HFFc6 (cell line): ENCODE measurements around the gene PUS1. TPM values are rescaled to one million over a fixed set of nuclear protein-coding genes. Genes with fewer than 3 reads are reported as not detected.

Source experiments
- DNase-seq: peaks from one replicate; pipeline ENCODE4 v3.0.0-alpha.2; 2018
- H3K27ac Mint-ChIP-seq: 2 replicates; pipeline ENCODE4 v1.8.0; 2020; ENCODE audit warnings: mild to moderate bottlenecking, mixed read lengths
- H3K27me3 Mint-ChIP-seq: 2 replicates; pipeline ENCODE4 v1.8.0; 2021; ENCODE audit warnings: mild to moderate bottlenecking, moderate library complexity, mixed read lengths; ENCODE audit not compliant: insufficient read depth
- H3K36me3 Mint-ChIP-seq: 2 replicates; pipeline ENCODE4 v1.8.0; 2021; ENCODE audit warnings: low read depth, mixed read lengths
- H3K4me1 Mint-ChIP-seq: 2 replicates; pipeline ENCODE4 v1.8.0; 2020; ENCODE audit warnings: low read depth, mixed read lengths
- H3K4me3 Mint-ChIP-seq: 2 replicates; pipeline ENCODE4 v1.8.0; 2020; ENCODE audit warnings: mild to moderate bottlenecking, moderate library complexity, mixed read lengths
- H3K9me3 Mint-ChIP-seq: 2 replicates; pipeline ENCODE4 v1.8.0; 2020; ENCODE audit warnings: mild to moderate bottlenecking, mixed read lengths
- total RNA-seq, 6 experiments: library from RNA; stranded (reverse); fragmentation: NEBNext Ultra II Directional; extraction: Animal tissue kit (Norgen Biotek cat#: 25700); gene quantifications; 2 replicates in 1 of 6; 3 replicates in 5 of 6; pipeline ENCODE4 v1.2.3, GENCODE V29; 2021
- TF ChIP-seq, protein P1 (sequence below): fragments of 200-600 bp; sonication (generic); IDR thresholded peaks from 2 replicates; pipeline ENCODE4 v1.5.0; 2021; ENCODE audit warnings: antibody characterized with exemption, mild to moderate bottlenecking

PUS1 gene
- total RNA-seq, 6 experiments from 2014 or later, result 26.2 to 37.7 (median 29.8) TPM

DNA sequence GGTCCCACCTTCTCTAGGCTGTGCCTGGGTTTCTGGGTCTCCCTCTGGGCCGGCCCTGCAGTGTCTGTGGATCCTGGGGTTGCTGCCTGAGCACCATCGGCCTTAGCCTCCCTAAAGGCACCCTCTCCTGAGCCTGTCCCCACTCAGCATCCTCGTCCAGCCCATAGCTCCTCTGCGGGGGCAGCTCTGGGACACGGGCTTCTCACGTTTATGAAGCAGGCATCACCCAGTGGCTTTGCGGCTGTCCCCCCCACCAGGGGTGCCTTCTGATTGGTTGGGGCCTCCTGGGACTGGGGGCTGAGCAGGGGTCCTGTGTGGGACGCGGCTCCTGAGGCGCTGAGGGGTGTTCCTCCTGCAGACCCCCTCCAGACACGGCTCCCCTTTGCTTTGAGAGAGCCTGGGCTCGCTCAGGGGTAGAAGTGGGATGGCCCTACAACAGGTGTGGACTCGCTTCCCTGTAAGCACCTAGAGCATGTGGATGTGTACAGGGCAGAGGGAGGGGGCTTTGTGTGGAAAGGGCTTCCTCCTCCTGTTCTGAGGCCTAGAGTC lies 23.9 kb upstream of the PUS1 start:
- TF ChIP-seq, protein P1, sequence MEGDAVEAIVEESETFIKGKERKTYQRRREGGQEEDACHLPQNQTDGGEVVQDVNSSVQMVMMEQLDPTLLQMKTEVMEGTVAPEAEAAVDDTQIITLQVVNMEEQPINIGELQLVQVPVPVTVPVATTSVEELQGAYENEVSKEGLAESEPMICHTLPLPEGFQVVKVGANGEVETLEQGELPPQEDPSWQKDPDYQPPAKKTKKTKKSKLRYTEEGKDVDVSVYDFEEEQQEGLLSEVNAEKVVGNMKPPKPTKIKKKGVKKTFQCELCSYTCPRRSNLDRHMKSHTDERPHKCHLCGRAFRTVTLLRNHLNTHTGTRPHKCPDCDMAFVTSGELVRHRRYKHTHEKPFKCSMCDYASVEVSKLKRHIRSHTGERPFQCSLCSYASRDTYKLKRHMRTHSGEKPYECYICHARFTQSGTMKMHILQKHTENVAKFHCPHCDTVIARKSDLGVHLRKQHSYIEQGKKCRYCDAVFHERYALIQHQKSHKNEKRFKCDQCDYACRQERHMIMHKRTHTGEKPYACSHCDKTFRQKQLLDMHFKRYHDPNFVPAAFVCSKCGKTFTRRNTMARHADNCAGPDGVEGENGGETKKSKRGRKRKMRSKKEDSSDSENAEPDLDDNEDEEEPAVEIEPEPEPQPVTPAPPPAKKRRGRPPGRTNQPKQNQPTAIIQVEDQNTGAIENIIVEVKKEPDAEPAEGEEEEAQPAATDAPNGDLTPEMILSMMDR, result no peak
- Mint-ChIP-seq H3K4me3 (no peak overlapping the region), H3K27me3 (peaks cover 2% of the 10 kb centered on the region), H3K36me3 (no peaks in the 10 kb centered on the region), H3K4me1 (peaks cover 3% of the 10 kb centered on the region), H3K9me3 (no peaks in the 10 kb centered on the region), H3K27ac (no peak overlapping the region)
- DNase-seq, result no peak

DNA sequence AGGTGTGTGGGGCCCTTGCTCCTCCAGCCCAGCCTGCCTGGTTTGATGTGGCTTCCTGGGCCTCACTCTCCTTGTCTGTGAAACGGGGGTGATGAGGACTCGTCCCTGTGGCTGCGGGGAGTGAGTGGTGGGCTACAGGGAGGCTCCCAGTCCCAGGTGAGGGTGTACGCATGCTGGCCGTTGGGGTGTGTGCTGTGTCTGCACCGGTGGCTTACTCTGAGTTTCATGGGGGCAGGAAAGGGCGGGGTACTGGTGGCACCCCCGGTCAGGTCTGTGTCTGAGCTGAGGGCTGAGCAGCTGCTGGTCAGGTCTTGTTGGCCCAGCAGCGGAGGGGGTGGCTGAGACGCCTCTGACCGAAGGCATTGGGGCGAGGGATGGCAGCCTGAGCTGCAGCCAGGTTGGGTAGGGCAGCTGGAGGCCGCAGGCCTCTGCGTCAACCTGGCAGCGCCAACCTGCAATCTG lies 23.4 kb upstream of the PUS1 start:
- no peaks in the 10 kb centered on the region; the same call in 1 of the 2 replicates for H3K4me1 Mint-ChIP-seq
- TF ChIP-seq, protein P1, result no peak
- H3K4me3 Mint-ChIP-seq, result no peak overlapping the region
- DNase-seq, result no peak
- no peaks in the 10 kb centered on the region for H3K9me3 Mint-ChIP-seq
- peaks cover 2% of the 10 kb centered on the region for H3K27me3 Mint-ChIP-seq
- no peaks in the 10 kb centered on the region for H3K36me3 Mint-ChIP-seq
- H3K27ac Mint-ChIP-seq, result no peak overlapping the region

GRCh38 chr12:131907379-131908091 lies 21.5 kb upstream of the PUS1 start:
- Mint-ChIP-seq H3K27me3 (peaks cover 2% of the 10 kb centered on the region), H3K36me3 (no peaks in the 10 kb centered on the region), H3K4me3 (no peak overlapping the region), H3K9me3 (no peaks in the 10 kb centered on the region), H3K4me1 (peaks cover 9% of the 10 kb centered on the region), H3K27ac (no peak overlapping the region)
- TF ChIP-seq, protein P1, result no peak
- no peak for DNase-seq

GRCh38 chr12:131908092-131909080 lies 20.7 kb upstream of the PUS1 start:
- DNase-seq, result no peak
- H3K4me3 Mint-ChIP-seq, result no peak overlapping the region
- no peaks in the 10 kb centered on the region for H3K9me3 Mint-ChIP-seq
- H3K4me1 Mint-ChIP-seq, result peaks cover 12% of the 10 kb centered on the region
- H3K36me3 Mint-ChIP-seq, result no peaks in the 10 kb centered on the region
- TF ChIP-seq, protein P1, result no peak
- H3K27ac Mint-ChIP-seq, result no peak overlapping the region
- H3K27me3 Mint-ChIP-seq, result peaks cover 2% of the 10 kb centered on the region

- Mint-ChIP-seq H3K9me3 (no peaks in the 10 kb centered on the region), H3K27me3 (peaks cover 2% of the 10 kb centered on the region), H3K36me3 (no peaks in the 10 kb centered on the region), H3K4me1 (peaks cover 12% of the 10 kb centered on the region), H3K4me3 (no peak overlapping the region), H3K27ac (no peak overlapping the region)
- no peak for DNase-seq
- TF ChIP-seq, protein P1, result no peak
These were observed 19.9 kb upstream of the PUS1 start for GRCh38 chr12:131909081-131909751.
